ENCODE results near the gene PKP1.

Gene PKP1

GRCh38 chr1:201295861-201296260 lies 12.6 kb downstream of the PKP1 start:
- Histone ChIP-seq H2BK120ac (ENCODE audit: low read depth, low read length) (no peak overlapping the region), H2BK12ac (ENCODE audit: low read length) (peak overlapping the region; percentile 49), H3K9me3 (replicated peaks in 1 of 2; ENCODE audit: control insufficient read depth in 2 of 2, insufficient read depth in 1 of 2, low read depth in 1 of 2, low read length in 2 of 2) (no peaks in the 10 kb centered on the region), H4K8ac (ENCODE audit: low read depth, low read length) (no peak overlapping the region), H3K36me3 (replicated peaks in 1 of 2; ENCODE audit: control insufficient read depth in 2 of 2, insufficient read depth in 2 of 2, low read length in 2 of 2) (no peaks in the 10 kb centered on the region), H3K4ac (ENCODE audit: low read length) (no peak overlapping the region), H3K27me3 (ENCODE audit: control insufficient read depth in 3 of 3, insufficient read depth in 3 of 3, low read depth in 1 of 3, low read length in 3 of 3) (peaks cover 0 to 32% (median 0%) of the 10 kb centered on the region in 3 experiments), H2AFZ (ENCODE audit: low read length) (no peak overlapping the region), H3K4me3 (ENCODE audit: low read length in 2 of 2) (no peak overlapping the region), H3K27ac (replicated peaks; ENCODE audit: low read length) (no peak overlapping the region), H3K79me1 (ENCODE audit: low read depth, low read length) (no peaks in the 10 kb centered on the region), H3K23ac (ENCODE audit: low read depth, low read length, poor library complexity) (no peak overlapping the region), H4K91ac (ENCODE audit: low read depth, low read length, poor library complexity) (no peak overlapping the region), H2BK15ac (ENCODE audit: low read length) (no peak overlapping the region), H2AK5ac (ENCODE audit: low read depth, low read length) (no peak overlapping the region), H3K18ac (ENCODE audit: low read length) (no peak overlapping the region), H2BK5ac (ENCODE audit: low read length) (no peak overlapping the region), H3K14ac (ENCODE audit: low read length) (no peak overlapping the region), H3K4me1 (ENCODE audit: control insufficient read depth in 2 of 2, insufficient read depth in 1 of 2, low read depth in 1 of 2, low read length in 2 of 2) (peaks cover 0 to 12% of the 10 kb centered on the region in 2 donors), H3K9ac (ENCODE audit: low read depth, low read length, poor library complexity) (no peak overlapping the region), H3K4me2 (ENCODE audit: insufficient read depth, low read length, poor library complexity, severe bottlenecking) (no peak overlapping the region)
- WGBS, 2 donors (ENCODE audit: extremely low coverage in 2 of 2, insufficient read length in 2 of 2, insufficient replicate concordance in 1 of 2), result no CpG with 5 or more reads among the region's 3 CpGs
- DNase-seq (ENCODE audit: low spot score), result no peak

GRCh38 chr1:201296352-201296751 lies 13.0 kb downstream of the PKP1 start:
- Histone ChIP-seq H2BK5ac (ENCODE audit: low read length) (no peak overlapping the region), H2AK5ac (ENCODE audit: low read depth, low read length) (no peak overlapping the region), H3K27me3 (ENCODE audit: control insufficient read depth in 3 of 3, insufficient read depth in 3 of 3, low read depth in 1 of 3, low read length in 3 of 3) (peaks cover 0 to 32% (median 0%) of the 10 kb centered on the region in 3 experiments), H3K4me3 (ENCODE audit: low read length in 2 of 2) (no peak overlapping the region), H3K4me2 (ENCODE audit: insufficient read depth, low read length, poor library complexity, severe bottlenecking) (no peak overlapping the region), H3K36me3 (replicated peaks in 1 of 2; ENCODE audit: control insufficient read depth in 2 of 2, insufficient read depth in 2 of 2, low read length in 2 of 2) (no peaks in the 10 kb centered on the region), H3K14ac (ENCODE audit: low read length) (no peak overlapping the region), H4K91ac (ENCODE audit: low read depth, low read length, poor library complexity) (no peak overlapping the region), H3K27ac (replicated peaks; ENCODE audit: low read length) (no peak overlapping the region), H3K4ac (ENCODE audit: low read length) (no peak overlapping the region), H3K9me3 (replicated peaks in 1 of 2; ENCODE audit: control insufficient read depth in 2 of 2, insufficient read depth in 1 of 2, low read depth in 1 of 2, low read length in 2 of 2) (no peaks in the 10 kb centered on the region), H4K8ac (ENCODE audit: low read depth, low read length) (no peak overlapping the region), H3K79me1 (ENCODE audit: low read depth, low read length) (no peaks in the 10 kb centered on the region), H2AFZ (ENCODE audit: low read length) (no peak overlapping the region), H2BK12ac (ENCODE audit: low read length) (no peak overlapping the region), H2BK120ac (ENCODE audit: low read depth, low read length) (no peak overlapping the region), H2BK15ac (ENCODE audit: low read length) (no peak overlapping the region), H3K4me1 (ENCODE audit: control insufficient read depth in 2 of 2, insufficient read depth in 1 of 2, low read depth in 1 of 2, low read length in 2 of 2) (peaks cover 0 to 12% of the 10 kb centered on the region in 2 donors), H3K23ac (ENCODE audit: low read depth, low read length, poor library complexity) (no peak overlapping the region), H3K9ac (ENCODE audit: low read depth, low read length, poor library complexity) (no peak overlapping the region), H3K18ac (ENCODE audit: low read length) (no peak overlapping the region)
- no CpG with 5 or more reads among the region's 4 CpGs for WGBS, 2 donors (ENCODE audit: extremely low coverage in 2 of 2, insufficient read length in 2 of 2, insufficient replicate concordance in 1 of 2)
- DNase-seq (ENCODE audit: low spot score), result no peak

- no peak overlapping the region for H2BK15ac ChIP-seq (ENCODE audit: low read length)
- H2AFZ ChIP-seq (ENCODE audit: low read length), result no peak overlapping the region
- no peak overlapping the region for H2AK5ac ChIP-seq (ENCODE audit: low read depth, low read length)
- no peak overlapping the region for H4K8ac ChIP-seq (ENCODE audit: low read depth, low read length)
- no peaks in the 10 kb centered on the region for H3K9me3 ChIP-seq (replicated peaks in 1 of 2; ENCODE audit: control insufficient read depth in 2 of 2, insufficient read depth in 1 of 2, low read depth in 1 of 2, low read length in 2 of 2)
- H3K79me1 ChIP-seq (ENCODE audit: low read depth, low read length), result no peaks in the 10 kb centered on the region
- H3K4me1 ChIP-seq (ENCODE audit: control insufficient read depth in 2 of 2, insufficient read depth in 1 of 2, low read depth in 1 of 2, low read length in 2 of 2), result peaks cover 0 to 17% of the 10 kb centered on the region in 2 donors
- no peak overlapping the region for H2BK12ac ChIP-seq (ENCODE audit: low read length)
- no peak overlapping the region for H3K4me2 ChIP-seq (ENCODE audit: insufficient read depth, low read length, poor library complexity, severe bottlenecking)
- no peak overlapping the region for H3K4me3 ChIP-seq (ENCODE audit: low read length in 2 of 2)
- no peak for DNase-seq (ENCODE audit: low spot score)
- H2BK5ac ChIP-seq (ENCODE audit: low read length), result no peak overlapping the region
- peaks cover 0 to 26% (median 0%) of the 10 kb centered on the region in 3 experiments for H3K27me3 ChIP-seq (ENCODE audit: control insufficient read depth in 3 of 3, insufficient read depth in 3 of 3, low read depth in 1 of 3, low read length in 3 of 3)
- H3K4ac ChIP-seq (ENCODE audit: low read length), result no peak overlapping the region
- no peak overlapping the region for H3K27ac ChIP-seq (replicated peaks; ENCODE audit: low read length)
- H2BK120ac ChIP-seq (ENCODE audit: low read depth, low read length), result no peak overlapping the region
- no peak overlapping the region for H3K9ac ChIP-seq (ENCODE audit: low read depth, low read length, poor library complexity)
- no peak overlapping the region for H3K23ac ChIP-seq (ENCODE audit: low read depth, low read length, poor library complexity)
- no peak overlapping the region for H4K91ac ChIP-seq (ENCODE audit: low read depth, low read length, poor library complexity)
- no peak overlapping the region for H3K14ac ChIP-seq (ENCODE audit: low read length)
- no CpG with 5 or more reads among the region's 7 CpGs for WGBS, 2 donors (ENCODE audit: extremely low coverage in 2 of 2, insufficient read length in 2 of 2, insufficient replicate concordance in 1 of 2)
- no peaks in the 10 kb centered on the region for H3K36me3 ChIP-seq (replicated peaks in 1 of 2; ENCODE audit: control insufficient read depth in 2 of 2, insufficient read depth in 2 of 2, low read length in 2 of 2)
- no peak overlapping the region for H3K18ac ChIP-seq (ENCODE audit: low read length)
These were observed 15.4 kb downstream of the PKP1 start for GRCh38 chr1:201298396-201299381.

DNA sequence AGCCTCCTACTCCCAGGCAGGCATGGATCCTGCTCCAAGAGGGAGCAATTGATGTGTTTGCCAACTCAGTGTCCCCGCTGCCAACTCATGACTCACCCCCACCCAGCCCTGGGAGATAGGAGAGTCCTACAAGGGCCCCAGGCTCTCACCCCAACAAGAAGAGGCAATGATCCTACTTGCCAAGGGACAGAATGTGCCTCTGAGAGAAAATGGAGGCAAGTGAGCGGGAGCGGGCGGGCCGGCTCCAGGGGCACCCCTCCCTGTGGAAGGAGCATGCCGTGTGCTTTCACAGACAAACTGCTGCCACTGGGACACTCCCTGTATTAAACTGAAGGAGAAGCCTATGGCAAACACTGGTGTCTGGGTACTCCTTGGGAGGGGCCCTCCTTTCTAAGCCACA lies 16.7 kb downstream of the PKP1 start:
- Histone ChIP-seq H4K91ac (ENCODE audit: low read depth, low read length, poor library complexity) (no peak overlapping the region), H2BK5ac (ENCODE audit: low read length) (no peak overlapping the region), H3K4me1 (ENCODE audit: control insufficient read depth in 2 of 2, insufficient read depth in 1 of 2, low read depth in 1 of 2, low read length in 2 of 2) (peaks cover 0 to 15% of the 10 kb centered on the region in 2 donors), H3K9ac (ENCODE audit: low read depth, low read length, poor library complexity) (no peak overlapping the region), H3K9me3 (replicated peaks in 1 of 2; ENCODE audit: control insufficient read depth in 2 of 2, insufficient read depth in 1 of 2, low read depth in 1 of 2, low read length in 2 of 2) (no peaks in the 10 kb centered on the region), H3K23ac (ENCODE audit: low read depth, low read length, poor library complexity) (no peak overlapping the region), H3K4me3 (ENCODE audit: low read length in 2 of 2) (no peak overlapping the region), H4K8ac (ENCODE audit: low read depth, low read length) (no peak overlapping the region), H2BK12ac (ENCODE audit: low read length) (peak overlapping the region; percentile 69), H2BK15ac (ENCODE audit: low read length) (no peak overlapping the region), H3K18ac (ENCODE audit: low read length) (no peak overlapping the region), H3K4me2 (ENCODE audit: insufficient read depth, low read length, poor library complexity, severe bottlenecking) (no peak overlapping the region), H3K4ac (ENCODE audit: low read length) (no peak overlapping the region), H2AK5ac (ENCODE audit: low read depth, low read length) (no peak overlapping the region), H3K79me1 (ENCODE audit: low read depth, low read length) (no peaks in the 10 kb centered on the region), H2AFZ (ENCODE audit: low read length) (no peak overlapping the region), H3K27me3 (ENCODE audit: control insufficient read depth in 3 of 3, insufficient read depth in 3 of 3, low read depth in 1 of 3, low read length in 3 of 3) (peaks cover 0 to 30% (median 0%) of the 10 kb centered on the region in 3 experiments), H3K27ac (replicated peaks; ENCODE audit: low read length) (no peak overlapping the region), H3K14ac (ENCODE audit: low read length) (no peak overlapping the region), H3K36me3 (replicated peaks in 1 of 2; ENCODE audit: control insufficient read depth in 2 of 2, insufficient read depth in 2 of 2, low read length in 2 of 2) (no peaks in the 10 kb centered on the region), H2BK120ac (ENCODE audit: low read depth, low read length) (no peak overlapping the region)
- no CpG with 5 or more reads among the region's 6 CpGs for WGBS, 2 donors (ENCODE audit: extremely low coverage in 2 of 2, insufficient read length in 2 of 2, insufficient replicate concordance in 1 of 2)
- DNase-seq (ENCODE audit: low spot score), result no peak
